GM12878 (cell line): ENCODE results near the gene SLIT1. TPM values are rescaled to one million over a fixed set of nuclear protein-coding genes. Genes with fewer than 3 reads are reported as not detected.

Experiments
- ATAC-seq: fragments of 200-7000 bp; cut with Tn5 transposase; 3 replicates; pipeline ENCODE4 v1.9.1; 2020; ENCODE audit warnings: mild to moderate bottlenecking, moderate library complexity
- BruUV-seq: library from RNA; stranded (reverse); fragments of 400-500 nt; replicated peaks from 2 replicates; lab custom pipeline; 2021; lab: Mats Ljungman, UMichigan
- CTCF ChIA-PET: fragments of 300-600 bp; sonication (Branson Sonifier 250); formaldehyde crosslinking; extraction: SDS; loops from one replicate; lab custom pipeline; 2021; ENCODE audit warnings: inconsistent platforms; lab: Yijun Ruan, JAX
- POLR2A ChIA-PET: fragments of 350-600 bp; formaldehyde crosslinking; extraction: SDS; loops from one replicate; lab custom pipeline; 2021; ENCODE audit warnings: inconsistent platforms; lab: Charles Lee
- RAD21 ChIA-PET: fragments of 300-600 bp; sonication (Branson Sonifier 250); formaldehyde crosslinking; loops from one replicate; lab custom pipeline; 2023; ENCODE audit warnings: antibody characterized with exemption; ENCODE audit not compliant: unreplicated experiment; lab: Charles Lee
- SMC1A ChIA-PET: fragments of 300-600 bp; sonication (Branson Sonifier 250); formaldehyde crosslinking; loops from one replicate; lab custom pipeline; 2023; ENCODE audit not compliant: unreplicated experiment, uncharacterized antibody; lab: Charles Lee
- DNase-seq: peaks from one replicate; pipeline ENCODE4 v3.0.0-alpha.2; 2011; ENCODE audit warnings: low read depth, low spot score
- FAIRE-seq: peaks from 3 replicates; lab custom pipeline; 2011; peaks lifted over from hg19 to GRCh38; lab: Jason Lieb, UNC
- H2AFZ ChIP-seq: 2 replicates; pipeline ENCODE4 v1.6.0; 2011; ENCODE audit warnings: low read depth, low read length, control low read depth; ENCODE audit not compliant: control insufficient read depth
- H3K27ac ChIP-seq: 2 replicates; pipeline ENCODE4 v1.5.1; 2011; ENCODE audit warnings: control low read depth; ENCODE audit not compliant: control insufficient read depth, insufficient read depth
- H3K27me3 ChIP-seq, 2 experiments: replicated peaks in 1 of 2; 2 replicates each; pipeline versions ENCODE4 v1.6.0 to v1.6.1; 2011; ENCODE audit warnings: low read length in 1 of 2; ENCODE audit not compliant: control insufficient read depth in 2 of 2, insufficient read depth in 2 of 2
- H3K36me3 ChIP-seq, 2 experiments: 2 replicates each; pipeline ENCODE4 v1.5.1; 2011; ENCODE audit warnings: low read length in 1 of 2; ENCODE audit not compliant: control insufficient read depth in 2 of 2, insufficient read depth in 2 of 2
- H3K4me1 ChIP-seq: 2 replicates; pipeline ENCODE4 v1.6.1; 2011; ENCODE audit warnings: mild to moderate bottlenecking, low read length, moderate library complexity, mixed read lengths; ENCODE audit not compliant: control insufficient read depth, insufficient read depth
- H3K4me2 ChIP-seq: 2 replicates; pipeline ENCODE4 v1.6.0; 2011; ENCODE audit warnings: control low read depth; ENCODE audit not compliant: control insufficient read depth, insufficient read depth
- H3K4me3 ChIP-seq: fragments of 200-600 bp; sonication (generic); 2 replicates; pipeline ENCODE4 v1.5.1; 2016
- H3K79me2 ChIP-seq: 2 replicates; pipeline ENCODE4 v1.6.0; 2011; ENCODE audit warnings: low read length; ENCODE audit not compliant: control insufficient read depth, insufficient read depth
- H3K9ac ChIP-seq: 2 replicates; pipeline ENCODE4 v1.8.0; 2011; ENCODE audit warnings: low read length, control low read depth, mixed read lengths; ENCODE audit not compliant: control insufficient read depth, insufficient read depth
- H3K9me3 ChIP-seq: replicated peaks from 3 replicates; pipeline ENCODE4 v1.5.1; 2011; ENCODE audit warnings: mild to moderate bottlenecking, low read length; ENCODE audit not compliant: control insufficient read depth, insufficient read depth
- H4K20me1 ChIP-seq: 2 replicates; pipeline ENCODE4 v1.6.0; 2011; ENCODE audit not compliant: control insufficient read depth, insufficient read depth
- CREB1 ChIP-seq: IDR thresholded peaks from 2 replicates; pipeline ENCODE4 v1.6.1; 2012; ENCODE audit warnings: low read depth, mild to moderate bottlenecking, inconsistent platforms
- EED ChIP-seq: sonication (generic); IDR thresholded peaks from 2 replicates; pipeline ENCODE4 v1.6.1; 2016; ENCODE audit warnings: antibody characterized with exemption, low read depth
- FOXK2 ChIP-seq: fragments of 450-650 bp; IDR thresholded peaks from 2 replicates; pipeline ENCODE4 v1.6.1; 2017; ENCODE audit warnings: mild to moderate bottlenecking, moderate library complexity
- JUND ChIP-seq: IDR thresholded peaks from 2 replicates; pipeline ENCODE4 v1.6.1; 2012; ENCODE audit warnings: low read depth, mild to moderate bottlenecking, low read length, improper control_type of control experiment, moderate library complexity
- KAT2A ChIP-seq: conservative IDR thresholded peaks from 2 replicates; pipeline ENCODE4 v1.6.1; 2011; ENCODE audit warnings: low read depth, low read length; ENCODE audit not compliant: control insufficient read depth
- LARP7 ChIP-seq: fragments of 450-650 bp; IDR thresholded peaks from 2 replicates; pipeline ENCODE4 v1.6.1; 2017; ENCODE audit warnings: mild to moderate bottlenecking
- NFIC ChIP-seq: IDR thresholded peaks from 2 replicates; pipeline ENCODE4 v1.6.1; 2012; ENCODE audit warnings: low read depth, mild to moderate bottlenecking, inconsistent platforms, low read length, moderate library complexity
- NR2F1 ChIP-seq: fragments of 450-650 bp; conservative IDR thresholded peaks from 2 replicates; pipeline ENCODE4 v1.6.1; 2017; ENCODE audit warnings: mild to moderate bottlenecking
- POLR2AphosphoS2 ChIP-seq: IDR thresholded peaks from 2 replicates; pipeline ENCODE4 v1.6.1; 2011; ENCODE audit warnings: low read depth, mild to moderate bottlenecking, low read length, improper control_type of control experiment, moderate library complexity
- SMAD5 ChIP-seq: IDR thresholded peaks from 2 replicates; pipeline ENCODE4 v1.6.1; 2016; ENCODE audit warnings: antibody characterized with exemption, low read depth
- SREBF1 ChIP-seq: IDR thresholded peaks from 2 replicates; pipeline ENCODE4 v1.6.1; 2012; ENCODE audit warnings: mild to moderate bottlenecking, low read length
- YY1 ChIP-seq: IDR thresholded peaks from 2 replicates; pipeline ENCODE4 v1.6.1; 2011; ENCODE audit warnings: low read depth, mild to moderate bottlenecking, low read length
- WGBS: methylation state at CpG from one replicate; pipeline ENCODE4 v1.1.6; 2016; ENCODE audit warnings: low lambda C conversion rate; ENCODE audit not compliant: insufficient replicate concordance, insufficient coverage; ENCODE audit errors: missing lambda C conversion rate; 5-methylcytosine and 5-hydroxymethylcytosine counted together
- in situ Hi-C: fragments of 300-500 bp; cut with MboI; formaldehyde crosslinking; loops from 9 replicates; pipeline ENCODE4 v1.14.3; 2018; ENCODE audit warnings: mixed read lengths
- intact Hi-C: fragments of 100-400 bp; cut with micrococcal nuclease; formaldehyde crosslinking; loops from one replicate; pipeline ENCODE4 v1.14.2; 2022; ENCODE audit not compliant: unreplicated experiment
- polyA plus RNA-seq, 11 experiments: library from polyadenylated mRNA; depleted of rRNA in 4 of 11; unstranded in 6 of 11; stranded (reverse) in 5 of 11; fragments of >200 nt; fragmentation: Nextera tagmentation in 4 of 11; fragmentation: Illumina TruSeq in 1 of 11; extraction: Ambion mirVana in 4 of 11; extraction: Trizol in 1 of 11; gene quantifications; 1 replicate in 1 of 11; 2 replicates in 10 of 11; pipeline versions ENCODE4 v1.2.1 to v1.2.3, GENCODE V29; 2011 to 2016; ENCODE audit warnings: inconsistent platforms in 2 of 11, missing spikeins in 2 of 11, low read depth in 1 of 11
- total RNA-seq, 4 experiments: library from RNA; depleted of rRNA in 3 of 4; stranded (reverse); fragments of >200 nt in 3 of 4; fragmentation: Illumina TruSeq in 1 of 4; extraction: Trizol in 1 of 4; gene quantifications; 2 replicates each; pipeline versions ENCODE4 v1.2.1 to v1.2.3, GENCODE V29; 2013 to 2021
- TF ChIP-seq, protein P1 (sequence below): fragments of 450-650 bp; IDR thresholded peaks from 2 replicates; pipeline ENCODE4 v1.6.1; 2017; ENCODE audit warnings: mild to moderate bottlenecking, moderate library complexity
- TF ChIP-seq, protein P2 (sequence below): IDR thresholded peaks from 2 replicates; pipeline ENCODE4 v1.6.1; 2012; ENCODE audit warnings: low read length, inconsistent platforms
- TF ChIP-seq, protein P3 (sequence below): fragments of 450-650 bp; IDR thresholded peaks from 2 replicates; pipeline ENCODE4 v1.6.1; 2017; ENCODE audit warnings: mild to moderate bottlenecking

The SLIT1 gene
- total and polyA plus RNA-seq, 10 of the 15 experiments (the other 5 are each of a cell fraction or from before 2014, with no cell fraction given), result 0.04 to 0.19 (median 0.06) TPM; not detected in 4

DNA sequence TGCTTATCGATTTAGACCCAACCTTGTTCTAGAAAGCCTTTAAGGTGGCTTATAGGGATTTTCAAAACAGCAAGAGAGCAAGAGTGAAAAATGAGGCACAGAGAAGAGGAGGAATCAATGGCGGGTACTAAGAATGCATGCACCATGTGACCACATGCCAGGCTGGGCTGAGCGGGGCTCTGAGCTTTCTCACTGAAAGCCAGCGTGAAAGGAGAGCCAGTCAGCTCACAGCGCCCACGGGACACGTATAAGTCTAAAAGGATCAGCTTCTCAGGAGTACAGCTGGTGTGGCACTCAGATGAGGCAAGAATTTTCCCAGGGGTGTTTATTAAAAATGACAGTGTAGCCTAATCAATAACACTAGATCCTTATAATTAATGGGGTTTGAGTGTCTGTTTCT is 114.3 kb downstream of the SLIT1 start (continued):
- TF ChIP-seq, protein P1, sequence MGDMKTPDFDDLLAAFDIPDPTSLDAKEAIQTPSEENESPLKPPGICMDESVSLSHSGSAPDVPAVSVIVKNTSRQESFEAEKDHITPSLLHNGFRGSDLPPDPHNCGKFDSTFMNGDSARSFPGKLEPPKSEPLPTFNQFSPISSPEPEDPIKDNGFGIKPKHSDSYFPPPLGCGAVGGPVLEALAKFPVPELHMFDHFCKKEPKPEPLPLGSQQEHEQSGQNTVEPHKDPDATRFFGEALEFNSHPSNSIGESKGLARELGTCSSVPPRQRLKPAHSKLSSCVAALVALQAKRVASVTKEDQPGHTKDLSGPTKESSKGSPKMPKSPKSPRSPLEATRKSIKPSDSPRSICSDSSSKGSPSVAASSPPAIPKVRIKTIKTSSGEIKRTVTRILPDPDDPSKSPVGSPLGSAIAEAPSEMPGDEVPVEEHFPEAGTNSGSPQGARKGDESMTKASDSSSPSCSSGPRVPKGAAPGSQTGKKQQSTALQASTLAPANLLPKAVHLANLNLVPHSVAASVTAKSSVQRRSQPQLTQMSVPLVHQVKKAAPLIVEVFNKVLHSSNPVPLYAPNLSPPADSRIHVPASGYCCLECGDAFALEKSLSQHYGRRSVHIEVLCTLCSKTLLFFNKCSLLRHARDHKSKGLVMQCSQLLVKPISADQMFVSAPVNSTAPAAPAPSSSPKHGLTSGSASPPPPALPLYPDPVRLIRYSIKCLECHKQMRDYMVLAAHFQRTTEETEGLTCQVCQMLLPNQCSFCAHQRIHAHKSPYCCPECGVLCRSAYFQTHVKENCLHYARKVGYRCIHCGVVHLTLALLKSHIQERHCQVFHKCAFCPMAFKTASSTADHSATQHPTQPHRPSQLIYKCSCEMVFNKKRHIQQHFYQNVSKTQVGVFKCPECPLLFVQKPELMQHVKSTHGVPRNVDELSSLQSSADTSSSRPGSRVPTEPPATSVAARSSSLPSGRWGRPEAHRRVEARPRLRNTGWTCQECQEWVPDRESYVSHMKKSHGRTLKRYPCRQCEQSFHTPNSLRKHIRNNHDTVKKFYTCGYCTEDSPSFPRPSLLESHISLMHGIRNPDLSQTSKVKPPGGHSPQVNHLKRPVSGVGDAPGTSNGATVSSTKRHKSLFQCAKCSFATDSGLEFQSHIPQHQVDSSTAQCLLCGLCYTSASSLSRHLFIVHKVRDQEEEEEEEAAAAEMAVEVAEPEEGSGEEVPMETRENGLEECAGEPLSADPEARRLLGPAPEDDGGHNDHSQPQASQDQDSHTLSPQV, result no peak
- TF ChIP-seq NR2F1 (no peak), NFIC (no peak), SREBF1 (no peak), POLR2AphosphoS2 (no peak), CREB1 (no peak)

DNA sequence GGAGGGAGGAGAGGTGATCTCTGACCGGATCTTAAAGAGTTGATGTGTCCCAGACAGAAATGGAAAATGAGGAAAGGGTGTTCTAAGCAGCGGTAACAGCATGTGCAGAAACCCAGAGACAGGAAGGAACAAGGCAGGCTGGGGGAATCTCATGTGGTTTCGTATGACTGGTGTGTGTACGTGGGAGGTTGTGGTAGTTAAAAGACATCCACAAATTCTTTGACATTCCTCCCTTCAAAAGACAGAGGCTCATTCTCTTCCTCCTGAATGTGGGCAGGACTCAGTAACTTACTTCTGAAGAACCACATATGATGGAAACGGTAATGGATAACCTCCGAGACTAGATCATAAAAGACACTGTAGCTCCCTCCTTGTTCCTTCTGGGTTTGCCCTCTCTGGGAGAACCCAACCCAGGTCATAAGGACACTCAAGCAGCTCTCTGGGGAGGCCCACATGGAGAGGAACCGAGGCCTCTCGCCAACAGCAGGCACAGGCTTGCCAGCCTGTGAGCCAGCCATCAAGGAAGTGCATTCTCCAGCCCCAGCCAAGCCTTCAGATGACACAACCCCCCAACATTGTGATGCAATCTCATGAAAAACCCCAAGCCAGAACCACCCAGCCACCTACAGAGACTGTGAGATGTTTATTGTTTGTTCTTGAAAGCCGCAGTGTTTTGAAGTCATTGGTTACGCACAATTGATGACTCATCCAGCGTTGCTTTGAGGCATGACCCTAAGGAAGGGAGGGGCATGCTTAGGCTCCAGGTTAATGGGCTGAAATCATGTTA is 116.0 kb downstream of the SLIT1 start:
- no peak overlapping the region for H3K27ac ChIP-seq
- DNase-seq, result no peak
- no peak; the same call in 2 of the 3 replicates for ATAC-seq
- intact Hi-C loops, result loop anchor here (5.0 kb wide), 1 partner anchor 48 kb away; no protein-coding TSS in a partner anchor
- no peak for FAIRE-seq
- no TSS peak for BruUV-seq
- no peak overlapping the region for H2AFZ ChIP-seq
- H3K36me3 ChIP-seq, result no peaks in the 10 kb centered on the region
- H4K20me1 ChIP-seq, result no peaks in the 10 kb centered on the region
- peaks cover 0 to 3% of the 10 kb centered on the region in 2 experiments; a peak in 2 of 4 replicates for H3K27me3 ChIP-seq
- no peaks in the 10 kb centered on the region for H3K79me2 ChIP-seq
- ChIA-PET CTCF (interaction anchor here (0.7 to 19.9 kb wide), 7 partner anchors 9 to 147 kb away, joined by 3 to 651 read pairs (median 5); no protein-coding TSS in a partner anchor), RAD21 (interaction anchor here (6.0 kb wide), 1 partner anchor 139 kb away, joined by 128 read pairs; no protein-coding TSS in a partner anchor), POLR2A (no interaction called here), SMC1A (interaction anchor here (1.0 to 7.3 kb wide), 3 partner anchors 26 to 141 kb away, joined by 3 to 112 read pairs (median 4); no protein-coding TSS in a partner anchor)
- H3K4me1 ChIP-seq, result no peaks in the 10 kb centered on the region
- 28% methylated on average over 11 of the region's 11 CpGs for WGBS
- in situ Hi-C loops, result loop anchor here (5.0 kb wide), 1 partner anchor 138 kb away; no protein-coding TSS in a partner anchor
- H3K4me3 ChIP-seq, result no peak overlapping the region
- H3K9ac ChIP-seq, result no peak overlapping the region
- H3K9me3 ChIP-seq, result no peaks in the 10 kb centered on the region; the same call in 2 of the 3 replicates
- no peak overlapping the region for H3K4me2 ChIP-seq
- TF ChIP-seq FOXK2, result no peak
- TF ChIP-seq KAT2A, result no peak
- TF ChIP-seq LARP7, result no peak
- TF ChIP-seq JUND, result no peak
- TF ChIP-seq, protein P2, sequence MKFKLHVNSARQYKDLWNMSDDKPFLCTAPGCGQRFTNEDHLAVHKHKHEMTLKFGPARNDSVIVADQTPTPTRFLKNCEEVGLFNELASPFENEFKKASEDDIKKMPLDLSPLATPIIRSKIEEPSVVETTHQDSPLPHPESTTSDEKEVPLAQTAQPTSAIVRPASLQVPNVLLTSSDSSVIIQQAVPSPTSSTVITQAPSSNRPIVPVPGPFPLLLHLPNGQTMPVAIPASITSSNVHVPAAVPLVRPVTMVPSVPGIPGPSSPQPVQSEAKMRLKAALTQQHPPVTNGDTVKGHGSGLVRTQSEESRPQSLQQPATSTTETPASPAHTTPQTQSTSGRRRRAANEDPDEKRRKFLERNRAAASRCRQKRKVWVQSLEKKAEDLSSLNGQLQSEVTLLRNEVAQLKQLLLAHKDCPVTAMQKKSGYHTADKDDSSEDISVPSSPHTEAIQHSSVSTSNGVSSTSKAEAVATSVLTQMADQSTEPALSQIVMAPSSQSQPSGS, result no peak
- no peak for TF ChIP-seq EED
- TF ChIP-seq YY1, result no peak
- no peak for TF ChIP-seq SMAD5
- TF ChIP-seq, protein P3, sequence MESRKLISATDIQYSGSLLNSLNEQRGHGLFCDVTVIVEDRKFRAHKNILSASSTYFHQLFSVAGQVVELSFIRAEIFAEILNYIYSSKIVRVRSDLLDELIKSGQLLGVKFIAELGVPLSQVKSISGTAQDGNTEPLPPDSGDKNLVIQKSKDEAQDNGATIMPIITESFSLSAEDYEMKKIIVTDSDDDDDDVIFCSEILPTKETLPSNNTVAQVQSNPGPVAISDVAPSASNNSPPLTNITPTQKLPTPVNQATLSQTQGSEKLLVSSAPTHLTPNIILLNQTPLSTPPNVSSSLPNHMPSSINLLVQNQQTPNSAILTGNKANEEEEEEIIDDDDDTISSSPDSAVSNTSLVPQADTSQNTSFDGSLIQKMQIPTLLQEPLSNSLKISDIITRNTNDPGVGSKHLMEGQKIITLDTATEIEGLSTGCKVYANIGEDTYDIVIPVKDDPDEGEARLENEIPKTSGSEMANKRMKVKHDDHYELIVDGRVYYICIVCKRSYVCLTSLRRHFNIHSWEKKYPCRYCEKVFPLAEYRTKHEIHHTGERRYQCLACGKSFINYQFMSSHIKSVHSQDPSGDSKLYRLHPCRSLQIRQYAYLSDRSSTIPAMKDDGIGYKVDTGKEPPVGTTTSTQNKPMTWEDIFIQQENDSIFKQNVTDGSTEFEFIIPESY, result no peak
